Parathyroid adenoma (tissue), 2 donors: ENCODE measurements around the gene KMT5B.

ENCODE experiments used
- H2AFZ ChIP-seq: fragments of 300-600 bp; sonication (generic); one replicate; pipeline ENCODE4 v1.7.0; 2017; ENCODE audit warnings: antibody characterized with exemption, mild to moderate bottlenecking
- H3K27ac ChIP-seq: fragments of 300-600 bp; sonication (generic); one replicate; pipeline ENCODE4 v1.7.0; 2017
- H3K27me3 ChIP-seq: fragments of 300-600 bp; sonication (generic); one replicate; pipeline ENCODE4 v1.7.0; 2017; ENCODE audit warnings: low read length; ENCODE audit not compliant: control insufficient read depth, insufficient read depth
- H3K36me3 ChIP-seq: fragments of 300-600 bp; sonication (generic); one replicate; pipeline ENCODE4 v1.7.0; 2017; ENCODE audit warnings: low read length; ENCODE audit not compliant: control insufficient read depth, insufficient read depth
- H3K4me1 ChIP-seq: fragments of 300-600 bp; sonication (generic); one replicate; pipeline ENCODE4 v1.7.0; 2017; ENCODE audit warnings: control low read depth
- H3K4me2 ChIP-seq: fragments of 300-600 bp; sonication (generic); one replicate; pipeline ENCODE4 v1.7.0; 2017; ENCODE audit warnings: low read length
- H3K4me3 ChIP-seq: fragments of 300-600 bp; sonication (generic); one replicate; pipeline ENCODE4 v1.7.0; 2017; ENCODE audit warnings: low read depth, low read length
- H3K79me2 ChIP-seq: fragments of 300-600 bp; sonication (generic); one replicate; pipeline ENCODE4 v1.7.0; 2017; ENCODE audit warnings: control low read depth
- H3K9ac ChIP-seq: fragments of 300-600 bp; sonication (generic); one replicate; pipeline ENCODE4 v1.7.0; 2017; ENCODE audit warnings: mild to moderate bottlenecking
- H3K9me3 ChIP-seq: fragments of 300-600 bp; sonication (generic); one replicate; pipeline ENCODE4 v1.7.0; 2017; ENCODE audit warnings: low read length; ENCODE audit not compliant: control insufficient read depth
- CTCF ChIP-seq: fragments of 300-600 bp; sonication (generic); IDR thresholded peaks from one replicate; pipeline ENCODE4 v1.7.0; 2017; ENCODE audit warnings: antibody characterized with exemption, mild to moderate bottlenecking
- donor health status: primary hyperparathyroidism.

KMT5B gene

GRCh38 chr11:68199295-68199987, 13.7 kb downstream of the KMT5B start:
- TF ChIP-seq CTCF = no peak
- no peak overlapping the region for H3K9ac ChIP-seq
- H3K4me1 ChIP-seq = peaks cover 6% of the 10 kb centered on the region

GRCh38 chr11:68196219-68196618, 16.9 kb downstream of the KMT5B start:
- H3K9ac ChIP-seq = no peak overlapping the region
- H3K36me3 ChIP-seq = no peaks in the 10 kb centered on the region
- peaks cover 49% of the 10 kb centered on the region for H3K79me2 ChIP-seq
- no peaks in the 10 kb centered on the region for H3K9me3 ChIP-seq
- H3K4me1 ChIP-seq = peaks cover 6% of the 10 kb centered on the region
- H3K4me3 ChIP-seq = no peak overlapping the region
- H2AFZ ChIP-seq = no peak overlapping the region
- H3K27ac ChIP-seq = no peak overlapping the region
- TF ChIP-seq CTCF = no peak
- H3K27me3 ChIP-seq = no peaks in the 10 kb centered on the region
- H3K4me2 ChIP-seq = no peak overlapping the region

More at GRCh38 chr11:68199295-68199987, 13.7 kb downstream of the KMT5B start:
- H3K27ac ChIP-seq = no peak overlapping the region
- no peaks in the 10 kb centered on the region for H3K27me3 ChIP-seq
- H3K36me3 ChIP-seq = no peaks in the 10 kb centered on the region
- peaks cover 70% of the 10 kb centered on the region for H3K79me2 ChIP-seq
- H3K4me3 ChIP-seq = no peak overlapping the region
- H3K9me3 ChIP-seq = no peaks in the 10 kb centered on the region
- no peak overlapping the region for H3K4me2 ChIP-seq
- no peak overlapping the region for H2AFZ ChIP-seq

GRCh38 chr11:68194675-68195294, 18.3 kb downstream of the KMT5B start:
- Histone ChIP-seq H3K4me1 (peaks cover under 1% of the 10 kb centered on the region), H3K36me3 (no peaks in the 10 kb centered on the region)
- TF ChIP-seq CTCF = no peak

GRCh38 chr11:68193018-68193417, 20.1 kb downstream of the KMT5B start:
- Histone ChIP-seq H3K27ac (no peak overlapping the region), H3K27me3 (no peaks in the 10 kb centered on the region), H3K4me3 (no peak overlapping the region), H3K79me2 (peaks cover 26% of the 10 kb centered on the region), H2AFZ (no peak overlapping the region), H3K9me3 (no peaks in the 10 kb centered on the region), H3K4me1 (no peaks in the 10 kb centered on the region), H3K36me3 (no peaks in the 10 kb centered on the region), H3K4me2 (no peak overlapping the region), H3K9ac (no peak overlapping the region)
- TF ChIP-seq CTCF = no peak

More at GRCh38 chr11:68194675-68195294, 18.3 kb downstream of the KMT5B start:
- H3K27me3 ChIP-seq = no peaks in the 10 kb centered on the region
- H3K9ac ChIP-seq = no peak overlapping the region
- H3K79me2 ChIP-seq = peaks cover 42% of the 10 kb centered on the region
- H2AFZ ChIP-seq = no peak overlapping the region
- no peak overlapping the region for H3K4me3 ChIP-seq
- H3K4me2 ChIP-seq = no peak overlapping the region
- H3K9me3 ChIP-seq = no peaks in the 10 kb centered on the region
- H3K27ac ChIP-seq = no peak overlapping the region
